ENCODE results near the gene CD14.

DNA sequence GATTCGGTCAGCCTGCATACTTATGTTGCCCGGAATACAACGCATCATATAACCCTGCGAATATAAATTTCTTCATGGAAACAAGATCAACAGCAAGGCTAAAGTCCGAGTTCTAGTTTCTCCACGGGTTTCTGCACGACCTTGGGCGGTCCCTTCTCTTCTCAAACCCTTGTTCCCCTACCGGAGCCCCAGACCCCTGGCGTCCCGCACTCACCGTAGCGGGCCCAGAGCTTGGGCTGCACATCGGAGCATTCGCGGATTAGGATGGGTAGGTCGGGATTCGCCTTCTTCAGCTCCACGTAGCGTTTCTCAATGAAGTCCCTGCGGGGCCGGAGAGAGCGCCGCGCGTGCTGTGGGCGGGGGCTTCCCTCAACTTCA lies 14.1 kb upstream of the CD14 start:
- TF ChIP-seq, protein P1, sequence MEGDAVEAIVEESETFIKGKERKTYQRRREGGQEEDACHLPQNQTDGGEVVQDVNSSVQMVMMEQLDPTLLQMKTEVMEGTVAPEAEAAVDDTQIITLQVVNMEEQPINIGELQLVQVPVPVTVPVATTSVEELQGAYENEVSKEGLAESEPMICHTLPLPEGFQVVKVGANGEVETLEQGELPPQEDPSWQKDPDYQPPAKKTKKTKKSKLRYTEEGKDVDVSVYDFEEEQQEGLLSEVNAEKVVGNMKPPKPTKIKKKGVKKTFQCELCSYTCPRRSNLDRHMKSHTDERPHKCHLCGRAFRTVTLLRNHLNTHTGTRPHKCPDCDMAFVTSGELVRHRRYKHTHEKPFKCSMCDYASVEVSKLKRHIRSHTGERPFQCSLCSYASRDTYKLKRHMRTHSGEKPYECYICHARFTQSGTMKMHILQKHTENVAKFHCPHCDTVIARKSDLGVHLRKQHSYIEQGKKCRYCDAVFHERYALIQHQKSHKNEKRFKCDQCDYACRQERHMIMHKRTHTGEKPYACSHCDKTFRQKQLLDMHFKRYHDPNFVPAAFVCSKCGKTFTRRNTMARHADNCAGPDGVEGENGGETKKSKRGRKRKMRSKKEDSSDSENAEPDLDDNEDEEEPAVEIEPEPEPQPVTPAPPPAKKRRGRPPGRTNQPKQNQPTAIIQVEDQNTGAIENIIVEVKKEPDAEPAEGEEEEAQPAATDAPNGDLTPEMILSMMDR (IDR thresholded peaks at IDR 0.05; ENCODE audit: extremely low read depth in 1 of 2, insufficient read depth in 1 of 2, low read depth in 1 of 2, low read length in 2 of 2), result no peak
- TF ChIP-seq FOS (IDR thresholded peaks at IDR 0.05; ENCODE audit: borderline replicate concordance, insufficient read depth, low read length), result no peak
- no peak for TF ChIP-seq EZH2 (IDR thresholded peaks at IDR 0.05; ENCODE audit: borderline replicate concordance, low read depth, low read length, severe bottlenecking)
- TF ChIP-seq POLR2AphosphoS5 (IDR thresholded peaks at IDR 0.05; ENCODE audit: insufficient read depth, low read depth, low read length), result no peak
- TF ChIP-seq POLR2A (IDR thresholded peaks at IDR 0.05; ENCODE audit: low read depth, low read length), result no peak

Measured in endothelial cell of umbilical vein (primary cell).